ENCODE measurements around the gene ENDOV.

The ENDOV gene

DNA sequence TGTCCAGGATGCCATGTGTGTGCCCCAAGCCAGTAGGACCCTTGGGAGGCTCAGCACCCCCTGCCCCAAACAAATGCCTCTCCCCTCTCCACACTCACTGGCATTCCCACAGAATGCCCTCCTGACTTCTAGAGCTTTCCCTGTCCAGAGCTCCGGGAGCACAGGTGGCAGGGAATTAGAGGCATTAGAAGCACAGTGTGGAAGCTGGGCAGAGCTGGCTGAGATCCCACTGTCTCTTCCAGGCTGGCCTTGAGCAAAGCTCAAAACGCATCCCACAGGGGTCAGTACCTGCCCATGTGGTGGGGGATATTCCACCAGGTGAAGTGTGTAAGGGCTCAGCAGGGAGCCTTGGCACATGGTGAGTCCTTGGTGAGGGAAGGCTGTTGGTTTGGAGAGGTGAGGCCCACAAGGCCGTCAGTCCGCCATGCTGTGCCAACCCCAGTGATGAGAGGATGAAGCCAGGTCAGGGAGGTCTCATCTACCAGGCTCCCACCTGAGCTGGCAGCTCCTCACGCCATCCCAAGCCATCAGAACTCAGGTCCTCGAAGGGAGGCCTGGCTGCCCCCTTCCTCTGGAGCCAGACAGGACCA lies 18.1 kb downstream of the ENDOV start:
- no peak for DNase-seq

DNA sequence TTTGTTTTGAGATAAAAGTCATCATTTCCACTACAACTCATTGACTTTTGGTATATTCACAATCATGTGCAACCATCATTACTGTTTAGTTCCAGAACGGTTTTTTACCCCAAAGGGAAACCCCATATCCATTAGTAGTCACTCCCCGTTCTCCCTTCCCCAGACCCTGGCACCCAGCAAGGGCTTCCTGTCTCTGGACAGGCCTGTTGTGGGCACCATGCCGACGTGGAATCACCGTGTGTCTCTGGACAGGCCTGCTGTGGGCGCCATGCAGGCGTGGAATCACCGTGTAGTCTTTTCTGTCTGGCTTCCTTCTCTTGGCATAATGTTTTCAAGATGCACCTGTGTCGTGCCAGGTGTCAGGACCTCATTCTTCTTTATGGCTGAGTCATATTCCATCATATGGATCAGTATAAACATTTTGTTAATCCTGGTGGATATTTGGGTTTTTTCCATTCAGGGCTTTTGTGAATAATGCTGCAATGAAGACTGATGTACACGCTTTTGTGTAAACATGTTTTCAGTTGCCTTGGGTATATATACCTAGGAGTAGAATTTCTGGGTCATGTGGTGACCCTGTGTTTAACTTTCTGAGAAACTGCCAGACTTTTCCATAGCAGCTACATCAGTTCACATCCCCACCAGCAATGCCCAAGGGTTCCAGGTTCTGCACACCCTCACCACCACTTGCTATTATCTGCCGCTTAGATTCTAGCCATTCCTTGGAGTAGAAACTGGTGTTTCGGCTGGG lies 19.1 kb downstream of the ENDOV start:
- no peak for DNase-seq

DNA sequence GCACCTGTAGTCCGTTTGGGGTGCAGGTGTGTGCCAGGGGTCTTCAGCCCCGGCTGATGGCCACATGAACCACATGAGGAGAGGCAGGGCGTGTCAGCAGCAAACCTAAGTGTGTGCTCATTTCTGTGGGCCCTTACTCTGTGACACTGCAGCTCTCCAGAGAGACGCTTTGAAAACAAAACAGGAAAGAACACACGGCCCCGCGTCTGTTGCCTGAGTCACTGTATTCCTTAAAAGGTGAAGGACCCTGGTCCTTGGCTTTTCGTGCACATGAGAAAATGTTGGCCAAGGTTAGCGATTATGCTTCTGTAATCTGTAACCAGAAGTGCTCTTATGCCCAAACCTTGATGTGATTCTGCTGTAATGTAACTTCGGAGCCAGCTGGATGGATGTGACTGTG lies 22.6 kb downstream of the ENDOV start:
- DNase-seq = no peak

DNA sequence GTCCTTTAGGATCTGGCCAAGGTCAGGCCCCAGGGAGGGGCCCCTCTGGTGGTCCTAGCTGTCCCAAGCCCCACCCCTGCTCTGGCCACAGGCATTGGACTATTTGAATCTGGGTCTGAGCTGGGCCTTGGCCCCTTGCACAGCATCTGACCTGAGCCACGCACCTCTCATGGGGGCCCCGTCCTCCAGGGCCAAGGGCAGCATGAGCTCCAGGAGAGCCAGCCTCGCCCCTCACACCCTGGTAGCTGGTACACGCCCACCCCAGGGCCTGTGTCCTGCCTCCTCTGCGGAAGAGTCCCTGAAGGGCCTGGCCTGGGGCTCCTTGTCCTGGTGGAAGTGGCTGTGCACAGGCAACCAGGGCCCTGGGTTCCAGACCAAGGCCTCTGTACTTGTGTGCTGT lies 23.8 kb downstream of the ENDOV start:
- no peak for DNase-seq

DNA sequence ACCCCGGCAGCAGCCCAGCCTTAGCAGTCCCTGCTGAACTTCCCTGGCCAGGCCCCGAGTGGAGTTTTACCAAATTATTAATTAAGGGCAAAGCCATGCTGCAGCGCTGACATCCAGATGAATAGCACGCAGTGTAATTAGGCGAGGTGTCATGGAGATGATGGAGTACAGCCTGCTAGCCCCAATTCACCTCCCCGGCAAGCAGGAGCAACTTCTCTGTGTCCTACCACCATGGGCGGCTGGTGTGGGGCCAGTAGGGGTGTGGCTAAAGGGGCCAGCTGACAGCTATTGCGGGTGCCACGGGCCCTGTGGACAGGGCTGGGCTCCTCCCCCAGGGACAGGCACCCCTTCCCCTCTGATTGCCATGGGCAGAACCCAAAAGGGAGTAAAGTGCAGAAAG lies 24.5 kb downstream of the ENDOV start:
- DNase-seq = no peak

DNA sequence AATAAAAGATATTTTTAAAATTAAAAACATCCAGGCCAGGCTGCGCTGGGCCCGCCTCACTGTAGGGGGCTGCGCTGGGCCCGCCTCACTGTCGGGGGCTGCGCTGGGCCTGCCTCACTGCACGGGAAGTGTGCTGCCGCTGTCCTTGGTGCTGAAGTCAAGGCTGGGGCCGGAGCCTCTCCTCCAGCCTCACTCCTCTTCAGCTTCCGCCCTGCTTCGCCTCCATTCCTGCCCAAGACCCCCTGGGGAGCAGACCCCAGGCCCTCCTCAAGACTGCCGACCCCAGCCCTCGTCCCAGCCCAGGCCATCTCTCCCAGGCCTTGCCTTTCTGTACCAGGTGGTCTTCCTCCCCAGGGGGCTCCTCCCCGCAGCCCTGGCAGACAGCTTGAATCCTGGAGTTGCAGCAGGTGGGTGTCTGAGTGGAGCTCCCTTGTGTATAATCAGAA lies 26.2 kb downstream of the ENDOV start:
- peak; percentile 22 for DNase-seq

DNA sequence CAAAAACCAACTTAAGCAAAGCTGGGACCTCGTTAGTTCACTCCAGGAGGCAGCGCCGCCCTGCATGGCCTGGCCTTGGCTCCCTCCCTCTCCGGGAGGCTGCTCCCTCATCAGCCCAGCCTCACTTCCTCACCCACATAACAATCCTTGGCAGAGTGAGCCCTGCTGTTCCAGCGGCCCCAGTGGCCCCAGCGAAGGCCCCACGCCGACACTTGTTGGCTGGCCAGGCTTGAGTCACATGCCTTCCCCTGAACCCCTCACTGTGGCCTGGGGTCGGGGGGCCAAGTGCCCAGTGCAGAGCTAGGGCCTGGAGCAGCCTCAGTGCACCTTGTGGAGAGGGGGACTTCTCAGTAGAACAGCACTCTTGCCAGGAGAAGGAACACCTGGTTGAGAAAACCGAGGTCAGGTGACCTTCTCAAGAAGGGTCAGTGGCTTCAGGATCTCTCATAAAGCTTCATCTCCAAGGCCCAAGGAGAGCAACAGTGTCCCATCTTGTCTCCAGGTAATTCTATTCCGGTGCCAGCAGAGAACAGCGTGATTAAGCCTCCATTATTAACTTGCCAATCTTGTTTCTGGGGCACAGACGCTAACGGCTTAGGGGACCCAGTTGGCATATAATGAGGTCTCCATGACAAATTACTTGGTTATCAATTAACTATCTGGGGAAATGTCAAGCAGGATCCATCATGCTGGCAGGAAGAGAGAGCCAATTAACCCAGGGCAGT lies 26.8 kb downstream of the ENDOV start:
- no peak for DNase-seq

DNA sequence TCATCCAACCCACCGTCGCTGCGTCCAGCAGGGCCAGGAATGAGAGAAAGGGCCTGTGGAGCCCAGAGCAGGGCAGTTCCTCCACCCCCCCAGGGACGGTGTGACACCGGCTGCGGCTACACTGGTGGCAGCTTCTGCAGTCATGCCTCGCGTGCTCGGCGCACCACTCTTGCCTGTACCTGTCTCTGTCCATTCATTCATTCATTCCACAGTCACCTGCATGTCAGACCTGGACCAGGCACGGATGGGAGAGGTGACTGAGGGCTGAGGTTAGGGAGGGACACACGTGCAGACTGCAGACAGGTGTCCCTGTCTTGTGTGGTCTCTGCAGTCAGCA lies 27.3 kb downstream of the ENDOV start:
- DNase-seq = no peak

DNA sequence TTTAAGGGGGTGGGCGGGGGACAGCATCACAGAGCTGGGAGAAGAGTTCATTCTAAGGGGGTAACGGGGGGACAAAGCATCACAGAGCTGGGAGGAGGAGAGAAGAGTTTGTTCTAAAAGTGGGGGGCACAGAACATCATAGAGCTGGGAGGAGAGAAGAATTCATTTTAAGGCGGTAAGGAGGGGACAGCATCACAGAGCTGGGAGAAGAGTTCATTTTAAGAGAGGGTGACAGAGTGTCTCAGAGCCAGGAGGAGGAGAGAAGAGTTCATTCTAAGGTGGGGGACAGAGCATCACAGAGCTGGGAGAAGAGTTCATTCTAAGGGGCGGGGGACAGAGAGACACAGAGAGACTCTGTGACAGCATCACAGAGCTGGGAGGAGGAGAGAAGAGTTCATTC lies 27.8 kb downstream of the ENDOV start:
- no peak for DNase-seq

DNA sequence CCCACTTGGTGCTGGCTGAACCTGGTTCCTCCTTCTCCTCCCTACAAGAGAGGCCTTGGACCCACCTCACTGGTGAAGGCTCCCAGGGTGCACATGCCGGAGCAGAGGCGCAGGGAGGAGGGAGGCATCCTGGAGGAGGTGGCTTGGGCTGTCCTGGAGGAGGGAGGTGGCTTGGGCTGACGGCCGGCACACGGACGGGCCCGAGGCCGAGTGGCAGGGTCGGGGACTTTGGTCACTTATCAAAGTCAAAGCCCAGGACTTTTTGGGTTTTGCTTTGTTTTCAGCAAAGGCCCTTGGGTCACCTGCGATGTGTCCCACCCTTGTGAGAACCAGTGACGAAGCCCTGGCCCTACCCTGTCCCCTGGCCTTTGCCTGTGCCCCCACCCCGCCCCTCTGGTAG lies 28.5 kb downstream of the ENDOV start:
- DNase-seq = no peak

DNA sequence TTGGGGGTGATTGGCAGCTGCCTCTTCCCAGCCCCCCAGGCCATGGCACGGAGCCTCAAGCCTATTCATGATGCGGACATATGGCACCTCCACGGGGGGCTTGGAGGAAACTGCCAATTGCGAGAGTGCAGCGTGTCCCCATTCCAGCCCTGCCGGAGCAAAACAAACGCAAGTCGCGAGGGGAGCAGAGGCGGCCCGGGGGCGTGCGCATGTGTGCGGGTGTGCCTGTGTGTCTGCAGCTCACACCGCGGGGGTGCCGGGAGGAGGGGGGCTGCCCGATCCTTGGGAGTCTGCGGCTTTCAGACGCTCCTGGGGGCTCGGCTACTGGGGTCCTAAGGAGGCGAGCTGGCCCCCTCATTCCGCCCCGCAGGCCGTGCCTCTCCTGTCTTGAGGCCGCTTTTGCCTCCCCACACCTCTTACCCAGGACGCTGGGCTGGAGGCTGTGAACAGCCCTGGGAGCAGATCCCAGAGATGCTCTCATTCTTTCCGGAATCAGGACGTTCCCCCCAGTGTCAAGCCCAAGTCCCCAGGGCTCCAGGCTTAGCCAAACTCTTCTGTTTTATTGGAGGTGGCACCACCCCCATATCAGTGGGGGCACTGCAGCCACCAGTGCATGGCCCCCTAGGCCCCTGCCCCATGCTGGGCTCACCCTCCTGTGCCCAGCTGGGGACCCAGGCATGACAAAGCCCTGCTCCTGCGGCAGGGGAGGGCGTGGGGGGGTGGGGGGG lies 29.1 kb downstream of the ENDOV start:
- DNase-seq = no peak

DNA sequence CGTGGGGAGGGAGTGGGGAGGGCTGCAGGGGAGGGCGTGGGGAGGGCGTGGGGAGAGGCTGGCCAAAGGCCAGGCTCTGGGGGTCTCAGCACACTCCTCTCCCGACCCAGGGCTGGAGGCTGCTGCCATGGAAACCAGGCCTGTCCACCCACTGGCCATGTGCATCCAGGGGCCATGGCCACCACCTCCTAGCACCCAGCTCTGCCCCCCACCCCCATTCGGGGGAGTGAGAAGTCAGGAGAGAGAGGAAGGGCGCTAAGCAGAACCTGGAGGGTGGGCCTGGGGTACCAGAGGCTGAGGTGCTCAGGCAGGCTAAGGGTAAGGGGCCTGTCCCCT lies 29.6 kb downstream of the ENDOV start:
- no peak for DNase-seq

DNA sequence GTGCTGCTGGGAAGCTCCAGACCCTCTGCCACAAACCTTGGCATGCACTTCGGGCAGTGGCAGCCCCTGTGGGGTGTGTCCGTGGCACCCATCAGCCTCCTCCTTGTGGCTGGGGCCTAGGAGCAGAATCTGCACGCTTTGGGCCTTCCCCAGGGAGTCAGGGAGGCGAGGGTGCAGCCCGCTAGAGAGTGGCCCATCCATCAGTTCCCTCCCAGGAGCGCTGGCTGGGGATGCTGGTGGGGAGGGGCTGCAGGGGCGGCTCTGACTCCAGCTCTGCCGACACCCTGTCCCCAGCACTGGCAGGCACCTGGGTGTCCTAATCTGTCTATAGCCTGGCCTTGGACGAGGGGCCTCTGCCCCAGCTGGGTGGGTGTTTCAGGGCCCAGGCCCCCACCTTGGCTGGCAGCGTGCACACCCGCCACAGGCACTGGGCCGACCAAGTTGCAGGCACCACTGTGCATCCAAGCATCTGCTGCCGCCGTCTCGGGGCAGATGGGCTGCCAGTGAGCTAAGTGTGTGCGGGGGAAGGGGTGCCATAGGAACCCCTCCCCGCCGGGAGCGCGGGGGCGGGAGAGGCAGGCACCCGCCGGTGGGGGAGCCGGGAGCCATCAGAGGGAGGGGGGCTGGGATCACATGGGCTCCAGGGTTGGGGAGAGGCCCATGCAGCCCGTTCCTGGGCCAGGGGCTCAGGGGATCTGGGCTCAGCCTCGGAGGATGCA lies 30.2 kb downstream of the ENDOV start:
- no peak for DNase-seq

DNA sequence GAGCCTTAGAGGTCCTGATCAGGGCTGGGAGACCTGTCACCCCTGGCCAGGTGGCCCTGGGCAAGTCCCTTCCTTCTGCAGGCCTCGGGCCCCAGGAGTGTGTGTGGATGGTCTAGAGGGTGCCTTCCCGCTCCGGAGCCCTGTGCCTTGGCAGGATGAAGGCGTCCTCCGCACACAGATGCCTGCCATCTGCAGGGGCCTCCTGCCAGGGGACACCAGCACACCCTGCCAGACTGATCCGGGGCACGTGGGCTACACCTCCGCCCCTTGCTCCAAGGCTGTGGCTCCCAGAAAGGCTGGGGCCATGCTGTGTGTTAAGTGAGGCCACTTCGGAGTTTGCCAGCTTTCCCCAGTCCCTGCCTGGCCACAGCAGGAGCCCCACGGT lies 30.8 kb downstream of the ENDOV start:
- DNase-seq = no peak

DNA sequence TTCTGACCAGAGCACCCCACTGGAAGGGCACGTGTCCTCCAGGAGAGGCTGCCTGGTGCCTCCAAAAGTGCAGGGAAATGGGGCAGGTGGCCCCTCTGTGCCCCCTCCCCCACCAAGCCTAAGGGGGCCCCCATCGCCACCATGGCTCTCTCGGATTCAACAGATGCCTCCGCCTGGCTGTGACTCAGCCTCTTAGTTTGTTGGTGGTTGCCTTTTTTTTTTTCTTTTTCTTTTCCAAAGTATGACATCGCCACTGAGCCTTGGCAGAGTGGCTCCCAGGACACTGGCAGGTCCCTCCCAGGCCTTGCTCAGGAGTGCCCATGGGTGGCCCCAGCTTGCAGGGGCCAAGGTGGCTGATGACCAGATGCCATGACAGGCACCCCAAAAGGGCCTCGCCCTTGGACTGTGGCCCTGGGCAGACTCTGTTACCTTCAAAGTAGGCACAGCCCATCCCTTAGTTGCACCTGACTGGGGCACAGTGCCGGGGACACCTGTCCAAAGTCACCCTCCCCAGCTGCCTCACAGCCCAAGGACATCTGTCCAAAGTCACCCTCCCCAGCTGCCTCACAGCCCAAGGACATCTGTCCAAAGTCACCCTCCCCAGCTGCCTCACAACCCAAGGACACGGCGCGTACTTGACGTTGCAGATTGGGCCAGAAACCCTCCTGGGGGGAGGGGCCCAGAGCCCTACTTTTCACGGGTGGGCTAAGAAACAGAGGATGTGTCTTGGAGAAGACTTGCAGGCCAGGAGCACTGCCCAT lies 31.9 kb downstream of the ENDOV start:
- no peak for DNase-seq

DNA sequence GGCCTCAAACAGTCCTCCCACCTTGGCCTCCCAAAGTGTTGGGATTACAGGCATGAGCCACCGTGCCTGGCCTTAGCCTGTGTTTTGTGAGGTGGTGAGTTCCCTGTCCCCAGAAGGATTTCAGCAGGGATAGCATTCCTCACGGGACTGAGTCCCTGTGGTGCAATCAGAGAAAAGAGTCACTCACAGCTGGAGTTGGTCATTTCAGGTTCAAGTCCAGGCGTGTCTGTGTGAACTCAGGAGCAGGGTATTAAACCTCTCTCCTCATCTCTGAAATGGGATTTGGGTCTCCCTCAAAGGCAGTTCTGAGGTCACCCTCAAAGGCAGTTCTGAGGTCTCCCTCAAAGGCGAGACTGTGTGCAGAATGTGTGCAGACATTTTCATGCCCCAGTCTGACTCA lies 32.8 kb downstream of the ENDOV start:
- no peak for DNase-seq

DNA sequence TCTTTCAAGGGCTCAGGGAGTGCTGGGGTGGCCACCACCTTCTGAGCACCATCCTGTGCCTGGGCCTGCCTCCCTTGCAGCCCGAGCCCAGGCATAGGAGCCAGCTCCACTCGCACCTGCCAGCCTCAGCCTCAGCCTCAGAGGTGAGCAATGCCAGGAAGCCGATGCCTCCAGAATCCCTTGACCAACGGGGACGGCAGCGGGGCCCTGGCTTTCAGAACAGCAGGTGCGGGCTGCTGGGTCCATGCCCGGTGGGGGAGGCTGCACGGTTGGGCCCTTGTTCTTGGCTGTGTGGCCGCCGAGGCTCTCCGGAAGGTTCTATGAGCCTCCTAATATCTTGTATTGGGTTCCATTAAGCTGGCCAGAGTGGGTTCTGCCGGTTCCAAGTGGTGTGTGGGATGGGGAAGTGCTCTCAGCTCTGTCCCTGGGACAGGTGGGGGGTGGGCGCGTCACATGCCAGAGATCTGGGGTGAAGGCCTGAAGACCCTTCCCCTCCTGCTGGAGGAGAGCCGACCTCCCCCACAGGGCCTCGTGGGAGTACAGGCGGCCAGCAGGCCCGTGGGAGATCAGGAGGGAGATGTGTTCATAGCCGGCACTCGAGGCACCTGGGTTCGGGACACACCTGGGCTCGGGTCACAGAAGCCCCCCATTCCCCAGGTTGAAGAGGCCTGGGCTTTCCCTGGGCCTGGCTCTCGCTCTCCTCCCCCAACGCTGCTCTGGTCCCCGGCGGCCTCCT lies 34.4 kb downstream of the ENDOV start:
- DNase-seq = no peak

DNA sequence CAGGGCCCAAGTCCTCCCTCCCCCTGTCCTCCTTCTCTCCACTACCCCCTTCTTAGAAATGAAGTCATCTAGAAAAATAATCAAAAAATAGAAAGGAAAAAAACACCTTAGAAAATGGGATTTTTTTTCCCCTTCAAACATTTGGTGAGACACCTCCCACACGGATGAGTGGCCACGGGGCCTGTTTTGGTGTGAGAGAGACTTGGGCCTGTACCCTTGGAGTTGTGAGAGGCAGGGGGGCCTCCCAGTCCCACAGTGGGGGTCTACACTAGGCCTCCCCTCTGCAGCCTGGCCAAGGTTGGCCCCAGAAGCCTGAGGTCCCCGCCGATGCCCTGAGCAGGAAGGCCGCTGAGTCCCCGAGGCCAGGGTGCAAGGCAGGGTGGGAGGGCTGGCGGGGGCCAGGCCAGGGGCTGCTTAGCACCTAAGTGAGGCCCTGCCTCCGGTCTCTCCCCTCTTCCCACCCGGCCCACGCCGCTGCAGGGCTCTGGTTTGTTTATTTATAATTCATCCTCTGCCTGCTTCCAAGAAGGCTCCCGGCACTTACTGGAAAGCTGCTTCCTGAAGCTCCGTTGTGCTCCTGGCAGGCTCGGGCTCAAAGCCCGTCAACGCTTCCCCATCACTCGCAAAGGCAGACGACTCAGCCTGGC lies 35.1 kb downstream of the ENDOV start:
- no peak for DNase-seq

DNA sequence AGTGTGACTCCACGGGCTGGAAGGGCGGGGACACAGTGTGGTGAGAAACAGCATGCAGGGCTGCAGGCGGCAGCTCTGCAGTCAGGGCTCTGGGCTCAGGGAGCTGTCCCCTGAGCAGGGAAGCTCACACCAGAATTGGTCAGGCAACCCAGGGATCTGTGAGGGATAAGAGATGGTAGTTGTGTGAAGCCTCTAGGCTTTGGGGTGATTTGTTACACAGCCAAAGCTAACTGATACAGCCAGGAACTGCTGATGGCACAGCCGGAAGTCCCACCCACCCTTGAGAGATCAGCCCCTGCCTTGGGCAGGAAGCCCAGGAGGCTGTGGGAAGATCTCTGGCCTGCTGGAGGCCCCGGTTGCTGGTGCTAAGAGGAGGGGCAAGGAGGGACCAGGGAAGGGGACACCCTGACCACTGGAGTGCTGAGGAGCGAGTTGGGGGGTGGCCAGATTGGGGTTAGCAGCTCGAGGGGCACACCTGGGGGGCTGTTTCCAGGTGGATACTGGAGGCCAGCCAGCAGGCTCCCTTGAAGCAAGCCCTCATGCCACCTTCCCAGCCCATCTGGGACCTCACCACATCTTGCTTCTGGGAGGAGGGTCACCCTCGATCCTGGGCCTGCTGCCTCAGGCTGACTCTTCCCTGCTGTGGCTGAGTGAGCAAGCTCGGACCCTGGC lies 36.3 kb downstream of the ENDOV start:
- DNase-seq = no peak

DNA sequence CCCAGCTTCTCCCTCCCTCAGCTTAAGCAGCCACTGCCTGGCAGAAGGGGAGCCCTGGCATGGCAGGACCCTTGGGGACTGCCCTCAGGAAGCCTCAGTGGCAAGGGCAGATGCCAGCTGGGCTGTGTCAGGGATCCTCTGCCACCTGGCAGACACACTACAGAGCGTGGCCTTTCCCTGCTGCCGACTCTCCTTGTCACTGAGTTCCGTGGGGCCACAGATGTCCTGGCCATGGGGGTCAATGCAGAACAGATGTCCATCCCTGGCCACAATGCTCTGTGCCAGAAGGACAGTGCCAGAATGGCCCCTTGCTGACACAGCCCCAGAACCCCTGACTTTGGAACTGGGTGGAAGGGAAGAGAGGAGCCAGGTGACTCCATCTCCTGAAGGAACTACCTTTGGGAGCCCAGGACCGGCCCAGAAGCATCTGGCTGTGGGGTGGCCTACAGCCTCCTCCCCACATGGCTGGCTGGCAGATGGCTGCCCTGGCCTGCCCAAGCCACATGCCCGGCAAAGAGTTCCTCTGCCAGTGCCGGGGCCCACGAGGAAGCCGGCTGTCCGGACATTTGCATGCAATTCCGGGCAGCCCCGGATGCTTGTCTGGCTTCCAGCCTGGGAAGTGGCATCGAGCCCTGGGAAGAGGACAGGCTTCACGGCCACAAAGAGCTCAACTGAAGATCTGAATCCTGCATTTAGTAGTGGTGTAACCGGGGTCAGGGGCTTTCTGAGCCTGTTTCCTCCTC lies 37.4 kb downstream of the ENDOV start:
- DNase-seq = no peak

All from activated CD4-positive, alpha-beta T cell treated with anti-CD3 and anti-CD28 coated beads for 1 hour (primary cell).